H1 (cell line): ENCODE measurements around the gene EPB41L4B.

Experiments used
- CTCF ChIP-seq, 3 experiments: IDR thresholded peaks; 1 replicate in 2 of 3; 2 replicates in 1 of 3; pipeline versions ENCODE4 v1.5.1 to v1.6.1; 2011; ENCODE audit warnings: low read length in 3 of 3, mild to moderate bottlenecking in 3 of 3, inconsistent platforms in 2 of 3, low read depth in 1 of 3, moderate library complexity in 1 of 3; ENCODE audit not compliant: insufficient read depth in 1 of 3; ENCODE audit errors: control extremely low read depth in 1 of 3
- POLR2A ChIP-seq, 2 experiments: IDR thresholded peaks; 1 replicate in 1 of 2; 2 replicates in 1 of 2; pipeline ENCODE4 v1.6.1; 2011; ENCODE audit warnings: low read depth in 2 of 2, low read length in 2 of 2, mild to moderate bottlenecking in 2 of 2; ENCODE audit errors: control extremely low read depth in 1 of 2
- RFX5 ChIP-seq: IDR thresholded peaks from 2 replicates; pipeline ENCODE4 v1.6.1; 2011; ENCODE audit warnings: low read depth, low read length, improper control_type of control experiment, borderline replicate concordance

GRCh38 chr9:109203761-109204360 is 117.0 kb downstream of the EPB41L4B start:
- TF ChIP-seq CTCF (IDR thresholded peaks at IDR 0.05; ENCODE audit: control extremely low read depth in 1 of 3, insufficient read depth in 1 of 3, low read depth in 1 of 3, low read length in 3 of 3): no peak
- TF ChIP-seq RFX5: no peak
- no peak for TF ChIP-seq POLR2A (IDR thresholded peaks at IDR 0.05; ENCODE audit: control extremely low read depth in 1 of 2, low read depth in 2 of 2, low read length in 2 of 2)
